ENCODE results near the gene DTNB. TPM values are rescaled to one million over a fixed set of nuclear protein-coding genes. Genes with fewer than 3 reads are reported as not detected.
"Not testable (repeated sequence)": the region's sequence is repeated elsewhere in the genome, so short reads cannot be mapped to it uniquely, and the experiment has no call there.

Gene DTNB
- polyA plus RNA-seq, result 1 to 10 TPM; 6.3 to 7.7 (median 6.6) TPM

DNA sequence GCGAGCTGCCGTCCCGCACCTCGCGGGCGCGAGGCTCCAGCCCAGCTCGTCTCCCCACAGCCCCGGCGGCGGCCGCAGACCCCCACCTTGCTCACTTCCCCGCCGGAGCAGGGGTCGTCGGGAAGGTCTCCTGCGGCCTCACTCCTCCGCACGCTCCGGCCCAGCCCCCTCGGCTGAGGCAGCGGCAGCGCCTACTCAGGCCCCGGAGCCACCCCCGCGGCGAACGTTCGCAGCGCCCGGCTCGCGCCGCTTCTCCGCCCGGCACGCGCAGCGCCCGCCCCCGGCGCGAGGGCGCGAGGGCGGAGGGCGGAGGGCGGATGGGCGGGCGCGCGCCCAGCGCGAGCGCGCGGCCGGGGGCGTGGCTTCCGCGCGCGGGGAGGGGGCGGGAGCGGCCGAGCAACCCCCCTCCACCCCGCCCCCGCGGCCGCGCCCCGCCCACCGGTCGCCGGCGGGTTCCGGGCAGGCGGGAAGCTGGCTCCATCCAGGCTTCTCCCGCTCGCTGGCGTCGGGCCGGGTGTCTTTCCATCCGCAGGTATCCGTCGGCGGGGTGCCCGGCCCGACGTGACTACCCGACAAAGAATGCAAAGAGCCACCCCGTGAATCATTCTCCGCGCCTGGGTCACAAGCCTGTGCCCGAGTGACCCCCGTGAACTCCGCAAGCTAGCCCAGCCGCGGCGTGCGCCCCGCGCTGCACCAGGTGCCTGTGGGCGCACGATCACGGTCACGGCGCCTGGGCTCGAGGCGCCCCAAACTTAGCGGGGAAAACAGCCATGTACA lies at the start of gene DTNB:
DTNB (minus strand) TSS at position 278 of the 777 bp plus-strand sequence. CDS start 20,917 bp downstream, outside the sequence.
- no peak within 1 kb of the TSS for H3K27ac ChIP-seq (ENCODE audit: low read depth, low read length)
- WGBS, 3 donors, result 0 to 1% (median 1%) methylated on average over 69 to 111 of the region's 111 CpGs

- no peak overlapping the region for H3K27ac ChIP-seq (ENCODE audit: low read depth, low read length)
- WGBS, 3 donors, result 83 to 92% (median 86%) methylated on average over 3 of the region's 3 CpGs
These were observed 48.8 kb upstream of the DTNB start for GRCh38 chr2:25722224-25722623.

DNA sequence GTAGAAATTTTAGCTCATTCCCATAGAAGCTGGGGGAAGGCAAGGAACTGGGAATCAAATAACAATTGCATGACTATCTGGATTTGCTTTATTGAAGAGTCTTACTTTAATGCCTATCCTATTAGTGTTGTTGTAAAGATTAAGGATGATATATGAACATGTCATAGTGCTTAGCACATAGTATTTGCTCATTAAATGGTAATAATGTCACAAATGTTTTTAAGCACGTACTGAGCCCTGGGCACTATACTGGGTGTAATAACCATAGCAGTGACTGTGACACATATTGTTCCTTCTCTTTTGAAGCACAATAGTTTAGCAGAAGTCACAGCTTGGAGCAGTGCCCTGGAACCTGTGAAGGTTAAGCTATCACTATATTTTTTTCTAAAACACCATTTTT lies 47.2 kb upstream of the DTNB start:
- WGBS, 3 donors, result 77 to 95% (median 94%) methylated on average over 1 of the region's 1 CpG
- H3K27ac ChIP-seq (ENCODE audit: low read depth, low read length), result no peak overlapping the region

DNA sequence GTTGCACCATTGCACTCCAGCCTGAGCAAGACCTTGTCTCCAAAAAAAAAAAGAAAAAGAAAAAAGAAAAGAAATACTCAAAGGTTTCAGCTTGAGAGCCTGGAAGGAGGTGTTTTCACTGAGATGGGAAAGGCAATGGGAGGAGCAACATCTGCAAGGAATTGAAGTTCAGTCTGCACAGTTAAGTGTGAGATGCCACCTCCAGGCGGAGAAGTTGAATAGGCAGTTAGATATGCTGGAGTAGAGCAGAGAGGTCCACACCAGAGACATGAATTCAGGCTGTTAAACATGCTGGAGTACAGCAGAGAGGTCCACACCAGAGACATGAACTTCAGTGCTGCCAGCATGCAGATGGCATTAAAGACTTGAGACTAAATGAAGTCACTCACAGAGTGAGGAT lies 41.4 kb upstream of the DTNB start:
- no peak overlapping the region for H3K27ac ChIP-seq (ENCODE audit: low read depth, low read length)
- WGBS, 3 donors, result 71 to 93% (median 85%) methylated on average over 1 of the region's 1 CpG

DNA sequence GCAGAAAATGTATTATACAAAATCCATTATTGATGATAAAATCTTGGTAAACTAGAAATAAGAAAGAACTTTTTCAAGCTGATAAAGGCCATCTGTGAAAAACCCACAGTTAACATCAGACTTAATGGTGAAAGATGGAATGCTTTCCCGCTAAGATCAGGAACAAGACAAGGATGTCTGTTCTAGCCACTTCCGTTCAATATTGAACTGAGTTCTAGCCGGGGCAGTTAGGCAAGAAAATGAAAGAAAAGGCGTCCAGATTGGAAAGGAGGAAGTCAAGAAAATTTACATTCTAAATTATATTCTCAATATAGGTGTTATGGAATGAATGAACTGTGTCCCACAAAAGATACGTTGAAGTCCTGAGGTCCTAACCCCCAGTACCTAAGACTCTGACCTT lies 39.1 kb upstream of the DTNB start:
- WGBS, 3 donors, result 56 to 75% (median 71%) methylated on average over 5 of the region's 5 CpGs
- H3K27ac ChIP-seq (ENCODE audit: low read depth, low read length), result no peak overlapping the region

GRCh38 chr2:25711675-25712354 lies 38.4 kb upstream of the DTNB start:
- no peak overlapping the region for H3K27ac ChIP-seq (ENCODE audit: low read depth, low read length)
- 3 to 44% (median 3%) methylated on average over 12 of the region's 12 CpGs for WGBS, 3 donors

DNA sequence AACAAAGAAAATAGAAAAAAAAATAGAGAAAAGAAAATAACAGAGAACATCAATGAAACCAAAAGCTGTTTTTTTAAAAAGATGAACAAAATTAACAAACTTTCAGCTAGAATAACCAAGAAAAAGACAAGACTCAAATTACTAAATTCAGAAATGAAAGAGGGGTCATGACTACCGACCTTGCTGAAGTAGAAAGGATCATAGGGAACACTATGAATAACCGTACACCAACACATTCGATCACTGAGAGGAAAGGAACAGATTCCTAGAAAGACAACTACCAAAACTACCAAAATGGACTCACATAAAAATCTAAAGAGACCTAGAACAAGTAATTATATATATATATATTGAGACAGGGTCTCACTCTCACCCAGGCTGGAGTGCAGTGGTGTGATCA lies 37.4 kb upstream of the DTNB start:
- 85 to 88% (median 87%) methylated on average over 3 of the region's 3 CpGs for WGBS, 3 donors
- no peak overlapping the region for H3K27ac ChIP-seq (ENCODE audit: low read depth, low read length)

DNA sequence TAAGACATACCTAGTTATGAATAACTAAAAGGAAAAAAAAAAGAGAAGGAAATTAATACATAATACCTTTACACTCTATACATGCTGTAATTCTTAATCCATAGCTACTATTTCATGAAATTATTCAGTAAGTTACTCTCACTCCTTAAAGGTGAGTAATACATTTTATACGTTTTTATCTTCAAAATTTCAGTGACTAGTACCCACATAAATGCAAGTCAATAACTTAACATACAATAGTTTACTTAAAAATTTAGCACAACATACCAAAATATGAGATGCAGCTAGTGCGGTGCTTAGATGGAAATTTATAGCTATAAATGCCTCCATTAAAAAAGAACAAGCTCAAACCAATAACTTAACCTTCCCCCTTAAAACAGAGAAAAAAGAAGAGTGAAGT lies 36.0 kb upstream of the DTNB start:
- 81 to 88% (median 86%) methylated on average over 2 of the region's 2 CpGs for WGBS, 3 donors
- H3K27ac ChIP-seq (ENCODE audit: low read depth, low read length), result no peak overlapping the region

GRCh38 chr2:25707927-25708590 lies 34.7 kb upstream of the DTNB start:
- 72 to 75% (median 74%) methylated on average over 5 of the region's 5 CpGs for WGBS, 3 donors
- no peak overlapping the region for H3K27ac ChIP-seq (ENCODE audit: low read depth, low read length)

- not testable (repeated sequence) for H3K27ac ChIP-seq (ENCODE audit: low read depth, low read length)
- WGBS, 3 donors, result 93 to 99% (median 96%) methylated on average over 18 to 33 of the region's 33 CpGs
These were observed 32.2 kb upstream of the DTNB start for GRCh38 chr2:25705575-25705974.

- no peak overlapping the region for H3K27ac ChIP-seq (ENCODE audit: low read depth, low read length)
- 86 to 90% (median 89%) methylated on average over 9 of the region's 9 CpGs for WGBS, 3 donors
These were observed 28.4 kb upstream of the DTNB start for GRCh38 chr2:25701801-25702200.

DNA sequence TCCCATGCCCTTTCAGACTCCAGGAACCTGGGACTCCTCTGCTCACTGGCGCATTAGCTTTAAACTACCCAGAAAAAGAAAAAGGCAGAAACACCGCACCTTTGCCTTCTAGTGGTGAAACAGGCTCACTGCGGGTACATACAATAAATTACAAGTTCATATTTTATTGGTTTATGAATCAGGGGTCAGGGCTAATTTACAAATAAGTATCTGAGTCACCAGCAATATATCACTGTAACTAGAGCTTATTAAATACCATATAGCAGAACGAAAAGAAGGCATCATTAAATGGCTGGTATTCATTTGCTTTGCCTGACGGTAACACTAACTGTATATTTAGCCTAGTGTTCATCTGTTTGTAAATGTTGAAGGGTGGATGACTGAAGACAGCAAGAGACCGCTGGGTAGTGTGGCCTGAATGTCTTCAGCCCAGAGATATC lies 26.9 kb upstream of the DTNB start:
- WGBS, 3 donors, result 23 to 44% (median 38%) methylated on average over 6 of the region's 6 CpGs

DNA sequence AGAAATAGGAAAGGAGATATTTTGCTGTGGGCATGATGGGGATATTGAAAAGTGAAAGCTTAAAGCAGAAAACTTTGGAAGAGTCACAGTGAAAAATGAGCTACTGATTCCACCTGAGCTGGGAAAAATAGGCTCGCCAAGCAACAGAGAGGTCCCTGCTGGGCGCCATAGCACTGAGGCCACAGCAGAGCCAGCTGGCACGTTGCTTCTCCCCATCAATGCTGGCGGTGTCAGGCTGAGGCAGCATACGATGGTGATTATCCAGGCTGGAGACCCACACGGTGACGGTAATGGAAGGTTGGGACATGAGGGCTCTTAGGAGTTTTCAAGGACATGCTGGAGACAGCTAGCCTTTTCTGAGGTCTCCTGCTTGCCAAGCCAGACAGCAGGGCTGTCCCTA lies 25.8 kb upstream of the DTNB start:
- H3K27ac ChIP-seq (ENCODE audit: low read depth, low read length), result no peak overlapping the region
- WGBS, 3 donors, result 81 to 91% (median 91%) methylated on average over 7 of the region's 7 CpGs

More for the DNA sequence above, 26.9 kb upstream of the DTNB start:
- H3K27ac ChIP-seq (ENCODE audit: low read depth, low read length), result no peak overlapping the region

DNA sequence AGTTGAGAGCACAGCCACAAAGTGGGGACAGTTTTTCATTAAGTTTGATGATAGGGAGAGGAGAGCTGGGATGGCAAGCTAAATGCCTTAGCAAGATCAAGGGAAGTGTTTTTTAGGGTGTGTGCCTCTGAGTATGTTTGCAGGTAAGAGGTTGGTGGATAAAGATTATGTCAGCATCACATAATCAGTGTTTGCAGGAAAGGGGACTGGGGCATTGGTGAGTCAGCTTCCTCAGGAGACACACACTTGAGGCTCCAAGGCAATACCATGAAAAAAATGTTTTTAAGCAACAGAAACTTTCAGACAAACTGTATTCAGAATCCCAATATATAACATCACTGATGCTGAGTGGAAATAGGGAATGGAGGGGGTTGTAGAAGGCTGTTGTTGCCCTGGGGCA lies 25.4 kb upstream of the DTNB start:
- no peak overlapping the region for H3K27ac ChIP-seq (ENCODE audit: low read depth, low read length)

- WGBS, 3 donors, result 50 to 60% (median 60%) methylated on average over 17 of the region's 17 CpGs
- H3K27ac ChIP-seq (ENCODE audit: low read depth, low read length), result no peak overlapping the region
These were observed 24.4 kb upstream of the DTNB start for GRCh38 chr2:25697559-25698341.

GRCh38 chr2:25692737-25693445 lies 19.5 kb upstream of the DTNB start:
- 89 to 91% (median 91%) methylated on average over 6 of the region's 6 CpGs for WGBS, 3 donors
- H3K27ac ChIP-seq (ENCODE audit: low read depth, low read length), result no peak overlapping the region

GRCh38 chr2:25692143-25692542 lies 18.8 kb upstream of the DTNB start:
- H3K27ac ChIP-seq (ENCODE audit: low read depth, low read length), result no peak overlapping the region
- WGBS, 3 donors, result 73 to 82% (median 82%) methylated on average over 4 of the region's 4 CpGs

DNA sequence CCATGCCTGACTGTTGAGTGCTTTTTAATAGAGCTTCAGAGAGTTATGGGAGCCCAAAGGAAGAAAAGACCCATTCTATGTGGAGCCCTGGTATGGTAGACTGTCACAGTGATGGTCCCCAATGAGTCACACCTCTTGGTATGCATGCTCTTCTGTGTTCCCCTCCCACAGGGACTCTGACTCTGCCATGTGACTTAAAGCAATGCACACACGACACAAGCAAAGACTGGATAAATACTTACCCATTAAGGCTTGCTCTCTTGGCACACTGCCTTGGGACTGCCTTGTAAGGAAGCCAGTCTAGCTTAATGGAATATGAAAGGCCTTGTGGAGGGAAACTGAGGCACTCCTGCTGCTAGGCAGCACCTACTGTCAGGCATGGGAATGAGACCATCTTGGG lies 16.7 kb upstream of the DTNB start:
- 52 to 63% (median 60%) methylated on average over 1 of the region's 1 CpG for WGBS, 3 donors
- no peak overlapping the region for H3K27ac ChIP-seq (ENCODE audit: low read depth, low read length)

Measured in adipose tissue (tissue), 3 donors.